HG02798 (cell line): ENCODE results near the gene TMEM39B.
"Not testable (repeated sequence)": the region's sequence is repeated elsewhere in the genome, so short reads cannot be mapped to it uniquely, and the experiment has no call there.

Experiments used
- ATAC-seq: cut with Tn5 transposase; IDR thresholded peaks from one replicate; pipeline ENCODE4 v1.9.1; 2021; ENCODE audit warnings: mild to moderate bottlenecking; ENCODE audit not compliant: unreplicated experiment, poor library complexity

TMEM39B gene

DNA sequence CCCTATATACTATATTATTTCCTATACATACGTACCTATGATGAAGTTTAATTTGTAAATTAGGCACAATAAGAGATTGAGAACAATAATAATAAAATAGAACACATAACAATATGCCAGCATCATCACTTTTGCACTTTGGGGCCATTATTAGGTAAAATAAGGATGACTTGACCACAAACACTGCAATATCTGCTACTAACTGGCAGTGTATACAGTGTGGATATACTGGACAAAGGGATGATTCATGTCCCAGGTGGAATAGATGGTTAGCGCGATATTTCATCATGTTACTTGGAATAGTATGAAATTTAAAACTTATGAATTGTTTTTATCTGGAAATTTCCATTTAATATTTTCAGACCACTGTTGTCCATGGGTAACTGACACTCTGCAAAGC is 71.3 kb downstream of the TMEM39B start:
- no peak for ATAC-seq

GRCh38 chr1:32147799-32148198 is 75.1 kb downstream of the TMEM39B start:
- ATAC-seq: not testable (repeated sequence)

- ATAC-seq: no peak
Measured at GRCh38 chr1:32150847-32151246, 78.1 kb downstream of the TMEM39B start.

- ATAC-seq: no peak
Measured at GRCh38 chr1:32151319-32151787, 78.6 kb downstream of the TMEM39B start.
